Measurements from ENCODE around the gene HDAC4. TPM values are rescaled to one million over a fixed set of nuclear protein-coding genes. Genes with fewer than 3 reads are reported as not detected.

The HDAC4 gene
- total and polyA plus RNA-seq, 9 donors, result 7.0 to 74.0 (median 46.3) TPM

DNA sequence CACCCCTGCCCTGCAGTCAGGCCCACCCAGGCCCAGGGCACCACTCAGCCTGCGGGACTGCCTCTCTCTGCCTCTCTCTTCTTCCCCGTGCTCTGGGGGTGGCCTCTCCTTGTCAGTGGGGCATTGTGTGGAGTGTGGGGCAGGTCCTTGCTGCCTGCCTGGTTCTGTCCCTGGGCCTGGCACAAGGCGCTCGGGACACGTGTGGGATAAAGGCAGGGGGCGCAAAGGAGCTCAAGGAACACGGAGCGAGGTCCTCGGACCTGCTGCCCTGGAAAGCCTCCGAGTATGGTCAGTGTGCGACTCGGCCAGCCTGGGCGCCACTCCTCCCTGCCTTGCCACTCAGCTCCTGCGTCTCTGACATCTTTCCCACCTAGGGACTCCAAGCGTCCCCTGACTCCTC, 262.2 kb downstream of the HDAC4 start:
- H3K9me3 ChIP-seq, result no peaks in the 10 kb centered on the region
- H3K4me3 ChIP-seq, result no peak overlapping the region
- WGBS, 3 donors, result 68 to 73% (median 72%) methylated on average over 14 to 15 of the region's 15 CpGs
- DNase-seq, result no peak
- intact Hi-C loops (cut with DNase I), result no loop called here
- H3K27ac ChIP-seq, result peak overlapping the region; percentile 7 to 69
- H3K36me3 ChIP-seq, result no peaks in the 10 kb centered on the region
- H3K27me3 ChIP-seq, result no peaks in the 10 kb centered on the region
- peaks cover 7% of the 10 kb centered on the region for H3K4me1 ChIP-seq (ENCODE audit: insufficient read depth)
- no peak for TF ChIP-seq EP300 (IDR thresholded peaks at IDR 0.05)
- TF ChIP-seq POLR2A (IDR thresholded peaks at IDR 0.05), result no peak
- TF ChIP-seq, protein P1, sequence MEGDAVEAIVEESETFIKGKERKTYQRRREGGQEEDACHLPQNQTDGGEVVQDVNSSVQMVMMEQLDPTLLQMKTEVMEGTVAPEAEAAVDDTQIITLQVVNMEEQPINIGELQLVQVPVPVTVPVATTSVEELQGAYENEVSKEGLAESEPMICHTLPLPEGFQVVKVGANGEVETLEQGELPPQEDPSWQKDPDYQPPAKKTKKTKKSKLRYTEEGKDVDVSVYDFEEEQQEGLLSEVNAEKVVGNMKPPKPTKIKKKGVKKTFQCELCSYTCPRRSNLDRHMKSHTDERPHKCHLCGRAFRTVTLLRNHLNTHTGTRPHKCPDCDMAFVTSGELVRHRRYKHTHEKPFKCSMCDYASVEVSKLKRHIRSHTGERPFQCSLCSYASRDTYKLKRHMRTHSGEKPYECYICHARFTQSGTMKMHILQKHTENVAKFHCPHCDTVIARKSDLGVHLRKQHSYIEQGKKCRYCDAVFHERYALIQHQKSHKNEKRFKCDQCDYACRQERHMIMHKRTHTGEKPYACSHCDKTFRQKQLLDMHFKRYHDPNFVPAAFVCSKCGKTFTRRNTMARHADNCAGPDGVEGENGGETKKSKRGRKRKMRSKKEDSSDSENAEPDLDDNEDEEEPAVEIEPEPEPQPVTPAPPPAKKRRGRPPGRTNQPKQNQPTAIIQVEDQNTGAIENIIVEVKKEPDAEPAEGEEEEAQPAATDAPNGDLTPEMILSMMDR (IDR thresholded peaks at IDR 0.05), result no peak

DNA sequence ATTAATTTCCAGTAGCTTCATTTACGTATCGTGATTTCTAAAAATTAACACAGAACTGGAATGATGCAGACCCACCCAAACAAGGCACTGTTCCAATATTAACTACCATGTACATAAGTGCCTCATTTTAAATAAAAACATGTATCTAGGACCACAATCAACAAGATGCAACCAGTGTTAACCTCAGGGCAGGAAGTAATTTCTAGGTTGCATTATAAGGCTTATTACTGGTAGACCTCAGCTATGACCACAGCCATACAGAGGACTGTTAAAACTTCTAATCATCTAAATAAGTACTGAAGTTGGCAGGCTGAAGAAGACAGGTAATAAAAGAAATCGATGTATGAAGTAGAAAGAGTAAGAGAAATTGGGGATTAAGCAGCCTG, 262.9 kb downstream of the HDAC4 start:
- no peak overlapping the region for H3K4me3 ChIP-seq
- H3K9me3 ChIP-seq, result no peaks in the 10 kb centered on the region
- peaks cover 7% of the 10 kb centered on the region for H3K4me1 ChIP-seq (ENCODE audit: insufficient read depth)
- no peaks in the 10 kb centered on the region for H3K27me3 ChIP-seq
- DNase-seq, result no peak
- WGBS, 3 donors, result 51 to 63% (median 53%) methylated on average over 3 of the region's 3 CpGs
- H3K36me3 ChIP-seq, result no peaks in the 10 kb centered on the region
- intact Hi-C loops (cut with DNase I), result no loop called here
- peak overlapping the region in 1 of 2 donors; percentile 69 for H3K27ac ChIP-seq
- no peak for TF ChIP-seq POLR2A (IDR thresholded peaks at IDR 0.05)

GRCh38 chr2:239137165-239137897, 263.5 kb downstream of the HDAC4 start:
- H3K27me3 ChIP-seq, result no peaks in the 10 kb centered on the region
- 17 to 43% (median 28%) methylated on average over 26 of the region's 26 CpGs for WGBS, 3 donors
- no peaks in the 10 kb centered on the region for H3K36me3 ChIP-seq

GRCh38 chr2:239136762-239137161, 264.1 kb downstream of the HDAC4 start:
- Histone ChIP-seq H3K4me1 (ENCODE audit: insufficient read depth) (peaks cover 7% of the 10 kb centered on the region), H3K9me3 (no peaks in the 10 kb centered on the region), H3K4me3 (no peak overlapping the region), H3K27ac (peak overlapping the region in 1 of 2 donors; percentile 45), H3K36me3 (no peaks in the 10 kb centered on the region), H3K27me3 (no peaks in the 10 kb centered on the region)
- no peak for TF ChIP-seq EP300 (IDR thresholded peaks at IDR 0.05)
- no peak for TF ChIP-seq POLR2A (IDR thresholded peaks at IDR 0.05)
- TF ChIP-seq, protein P1 (IDR thresholded peaks at IDR 0.05), result no peak
- 12 to 38% (median 20%) methylated on average over 6 of the region's 6 CpGs for WGBS, 3 donors
- no peak for DNase-seq
- intact Hi-C loops (cut with DNase I), result no loop called here

More at GRCh38 chr2:239137165-239137897, 263.5 kb downstream of the HDAC4 start:
- Histone ChIP-seq H3K4me3 (no peak overlapping the region), H3K27ac (peak overlapping the region in 1 of 2 donors; percentile 69), H3K9me3 (no peaks in the 10 kb centered on the region), H3K4me1 (ENCODE audit: insufficient read depth) (peaks cover 7% of the 10 kb centered on the region)
- intact Hi-C loops (cut with DNase I), result no loop called here
- no peak for TF ChIP-seq POLR2A (IDR thresholded peaks at IDR 0.05)
- TF ChIP-seq EP300 (IDR thresholded peaks at IDR 0.05), result no peak
- TF ChIP-seq, protein P1 (IDR thresholded peaks at IDR 0.05), result no peak
- peak in 3 of 5 donors; percentile 51 to 68 (median 61) for DNase-seq

- no peak for DNase-seq
- Histone ChIP-seq H3K4me1 (ENCODE audit: insufficient read depth) (peaks cover 7% of the 10 kb centered on the region), H3K27me3 (no peaks in the 10 kb centered on the region), H3K27ac (peak overlapping the region in 1 of 2 donors; percentile 45), H3K4me3 (no peak overlapping the region), H3K36me3 (no peaks in the 10 kb centered on the region), H3K9me3 (no peaks in the 10 kb centered on the region)
- TF ChIP-seq, protein P1 (IDR thresholded peaks at IDR 0.05), result no peak
- no peak for TF ChIP-seq EP300 (IDR thresholded peaks at IDR 0.05)
- intact Hi-C loops (cut with DNase I), result no loop called here
- WGBS, 3 donors, result 47 to 67% (median 56%) methylated on average over 3 of the region's 3 CpGs
Measured at GRCh38 chr2:239136203-239136602, 264.6 kb downstream of the HDAC4 start.
